IMR-90 (cell line): Measurements from ENCODE around the gene DCAKD. TPM values are rescaled to one million over a fixed set of nuclear protein-coding genes. Genes with fewer than 3 reads are reported as not detected.

ENCODE experiments used
- ATAC-seq: fragments of 200-7000 bp; cut with Tn5 transposase; 2 replicates; pipeline ENCODE4 v1.9.1; 2020; ENCODE audit warnings: low read depth, mild to moderate bottlenecking, moderate library complexity
- BruUV-seq: library from RNA; stranded (reverse); fragments of 400-500 nt; replicated peaks from 2 replicates; lab custom pipeline; 2021; lab: Mats Ljungman, UMichigan
- CTCF ChIA-PET: fragments of 300-600 bp; formaldehyde crosslinking; extraction: SDS; loops from one replicate; lab custom pipeline; 2021; ENCODE audit warnings: antibody characterized with exemption; lab: Yijun Ruan, JAX
- POLR2A ChIA-PET: fragments of 300-600 bp; sonication (Branson Sonifier 250); formaldehyde crosslinking; loops from one replicate; lab custom pipeline; 2022; ENCODE audit warnings: antibody characterized with exemption; ENCODE audit not compliant: unreplicated experiment; lab: Charles Lee
- DNase-seq: peaks from one replicate; pipeline ENCODE4 v3.0.0; 2013
- H2AFZ ChIP-seq: replicated peaks from 2 replicates; pipeline ENCODE3; 2013; ENCODE audit warnings: low read length, mild to moderate bottlenecking; ENCODE audit not compliant: poor library complexity
- H2AK5ac ChIP-seq: 2 replicates; pipeline ENCODE4 v1.6.1; 2013; ENCODE audit warnings: low read depth, low read length, inconsistent platforms
- H2AK9ac ChIP-seq: replicated peaks from 2 replicates; pipeline ENCODE3; 2013; ENCODE audit warnings: mild to moderate bottlenecking, low read depth, low read length, moderate library complexity; ENCODE audit not compliant: poor library complexity
- H2BK120ac ChIP-seq: 2 replicates; pipeline ENCODE4 v1.6.1; 2013; ENCODE audit warnings: low read depth, low read length, inconsistent platforms
- H2BK15ac ChIP-seq: 3 replicates; pipeline ENCODE4 v1.6.1; 2013; ENCODE audit warnings: low read depth, low read length, inconsistent platforms
- H2BK20ac ChIP-seq: 2 replicates; pipeline ENCODE4 v1.6.1; 2013; ENCODE audit warnings: low read depth, mild to moderate bottlenecking, inconsistent platforms, low read length, moderate library complexity
- H2BK5ac ChIP-seq: 2 replicates; pipeline ENCODE4 v1.6.1; 2013; ENCODE audit warnings: mild to moderate bottlenecking, low read depth, low read length, inconsistent platforms; ENCODE audit not compliant: poor library complexity, severe bottlenecking
- H3K14ac ChIP-seq: replicated peaks from 2 replicates; pipeline ENCODE4 v1.6.1; 2013; ENCODE audit warnings: low read depth, low read length, inconsistent platforms
- H3K18ac ChIP-seq: 2 replicates; pipeline ENCODE4 v1.6.1; 2013; ENCODE audit warnings: low read depth, low read length, control low read depth
- H3K23ac ChIP-seq: 2 replicates; pipeline ENCODE4 v1.6.1; 2013; ENCODE audit warnings: low read depth, low read length, inconsistent platforms
- H3K27ac ChIP-seq: 2 replicates; pipeline ENCODE4 v1.5.1; 2013; ENCODE audit warnings: mild to moderate bottlenecking, control low read depth, low read length; ENCODE audit not compliant: insufficient read depth
- H3K27me3 ChIP-seq: 2 replicates; pipeline ENCODE4 v1.6.1; 2013; ENCODE audit warnings: low read length; ENCODE audit not compliant: control insufficient read depth, insufficient read depth
- H3K36me3 ChIP-seq: 2 replicates; pipeline ENCODE4 v1.6.1; 2013; ENCODE audit warnings: low read length, mixed read lengths; ENCODE audit not compliant: control insufficient read depth, insufficient read depth
- H3K4ac ChIP-seq: 2 replicates; pipeline ENCODE4 v1.6.1; 2013; ENCODE audit warnings: low read depth, low read length, inconsistent platforms
- H3K4me1 ChIP-seq: 2 replicates; pipeline ENCODE4 v1.6.1; 2013; ENCODE audit warnings: low read length, mixed read lengths; ENCODE audit not compliant: control insufficient read depth, insufficient read depth
- H3K4me2 ChIP-seq: 2 replicates; pipeline ENCODE4 v1.6.1; 2013; ENCODE audit warnings: low read depth, mild to moderate bottlenecking, control low read depth, low read length, moderate library complexity
- H3K4me3 ChIP-seq: 2 replicates; pipeline ENCODE4 v1.5.1; 2013; ENCODE audit warnings: low read depth, mild to moderate bottlenecking, control low read depth, low read length, moderate library complexity; ENCODE audit not compliant: insufficient read depth
- H3K56ac ChIP-seq: 2 replicates; pipeline ENCODE4 v1.6.1; 2013; ENCODE audit warnings: low read length, inconsistent platforms; ENCODE audit not compliant: insufficient read depth; ENCODE audit errors: extremely low read depth
- H3K79me1 ChIP-seq, 2 experiments: 2 replicates each; pipeline ENCODE4 v1.6.1; 2013; ENCODE audit warnings: low read length in 2 of 2, inconsistent platforms in 1 of 2, low read depth in 1 of 2
- H3K9ac ChIP-seq: 2 replicates; pipeline ENCODE4 v1.6.1; 2013; ENCODE audit warnings: low read depth, low read length, control low read depth
- H3K9me1 ChIP-seq: 2 replicates; pipeline ENCODE4 v1.6.1; 2013; ENCODE audit warnings: low read length, inconsistent platforms; ENCODE audit not compliant: insufficient read depth
- H3K9me3 ChIP-seq: 2 replicates; pipeline ENCODE4 v1.6.1; 2013; ENCODE audit warnings: low read length; ENCODE audit not compliant: control insufficient read depth, insufficient read depth
- H4K20me1 ChIP-seq: 2 replicates; pipeline ENCODE4 v1.6.1; 2013; ENCODE audit warnings: low read length, inconsistent platforms; ENCODE audit not compliant: insufficient read depth
- H4K5ac ChIP-seq: 2 replicates; pipeline ENCODE4 v1.6.1; 2013; ENCODE audit warnings: mild to moderate bottlenecking, low read depth, low read length, control low read depth
- H4K8ac ChIP-seq, 2 experiments: 2 replicates each; pipeline ENCODE4 v1.6.1; 2013; ENCODE audit warnings: low read depth in 2 of 2, low read length in 2 of 2, control low read depth in 1 of 2, inconsistent platforms in 1 of 2
- H4K91ac ChIP-seq: 2 replicates; pipeline ENCODE4 v1.6.1; 2013; ENCODE audit warnings: low read depth, low read length, inconsistent platforms; ENCODE audit not compliant: insufficient read depth
- BHLHE40 ChIP-seq: fragments of 150-350 bp; IDR thresholded peaks from 2 replicates; pipeline ENCODE4 v1.6.1; 2016; ENCODE audit warnings: mild to moderate bottlenecking, low read depth, low read length
- CEBPB ChIP-seq: IDR thresholded peaks from 2 replicates; pipeline ENCODE4 v1.6.1; 2012; ENCODE audit warnings: low read depth, low read length, improper control_type of control experiment
- CHD1 ChIP-seq: IDR thresholded peaks from 2 replicates; pipeline ENCODE4 v1.6.1; 2012; ENCODE audit warnings: low read depth, low read length, improper control_type of control experiment
- FOS ChIP-seq: fragments of 150-350 bp; IDR thresholded peaks from 2 replicates; pipeline ENCODE4 v1.6.1; 2016; ENCODE audit warnings: low read depth, low read length
- MAFK ChIP-seq: IDR thresholded peaks from 2 replicates; pipeline ENCODE4 v1.6.1; 2012; ENCODE audit warnings: low read depth, low read length, improper control_type of control experiment
- MAZ ChIP-seq: IDR thresholded peaks from 2 replicates; pipeline ENCODE4 v1.6.1; 2012; ENCODE audit warnings: low read depth, mild to moderate bottlenecking, low read length, improper control_type of control experiment, moderate library complexity, borderline replicate concordance
- MXI1 ChIP-seq: IDR thresholded peaks from 2 replicates; pipeline ENCODE4 v1.6.1; 2012; ENCODE audit warnings: low read depth, mild to moderate bottlenecking, low read length, moderate library complexity, borderline replicate concordance
- NFE2L2 ChIP-seq: fragments of 150-350 bp; IDR thresholded peaks from 2 replicates; pipeline ENCODE4 v1.6.1; 2016; ENCODE audit warnings: low read depth, mild to moderate bottlenecking, low read length
- POLR2A ChIP-seq: IDR thresholded peaks from 2 replicates; pipeline ENCODE4 v1.6.1; 2012; ENCODE audit warnings: mild to moderate bottlenecking, low read depth, low read length
- RAD21 ChIP-seq: IDR thresholded peaks from 2 replicates; pipeline ENCODE4 v1.6.1; 2012; ENCODE audit warnings: low read length, improper control_type of control experiment
- RCOR1 ChIP-seq: IDR thresholded peaks from 2 replicates; pipeline ENCODE4 v1.6.1; 2012; ENCODE audit warnings: mild to moderate bottlenecking, low read length, improper control_type of control experiment; ENCODE audit not compliant: insufficient replicate concordance
- RFX5 ChIP-seq: IDR thresholded peaks from 2 replicates; pipeline ENCODE4 v1.8.0; 2012; ENCODE audit warnings: low read depth, mild to moderate bottlenecking, low read length, moderate library complexity
- SMC3 ChIP-seq: fragments of 150-350 bp; IDR thresholded peaks from 2 replicates; pipeline ENCODE4 v1.6.1; 2016; ENCODE audit warnings: low read depth, mild to moderate bottlenecking, antibody characterized with exemption, low read length, moderate library complexity
- WGBS, 2 experiments: methylation state at CpG; one replicate each; pipeline versions ENCODE4 v1.1.5 to v1.1.7; 2013; ENCODE audit warnings: missing lambda C conversion rate in 2 of 2; ENCODE audit not compliant: insufficient read length in 1 of 2; ENCODE audit errors: extremely low coverage in 2 of 2; 5-methylcytosine and 5-hydroxymethylcytosine counted together
- dilution Hi-C: fragments of 300-500 bp; cut with HindIII; formaldehyde crosslinking; loops from one replicate; pipeline ENCODE4 v1.14.3; 2018; ENCODE audit warnings: low sequenced_read_pairs; ENCODE audit not compliant: unreplicated experiment
- in situ Hi-C: fragments of 300-500 bp; cut with MboI; formaldehyde crosslinking; loops from 3 replicates; pipeline ENCODE4 v1.14.3; 2019; ENCODE audit warnings: low sequenced_read_pairs, inconsistent platforms, mixed read lengths
- intact Hi-C: fragments of 100-400 bp; cut with micrococcal nuclease; formaldehyde crosslinking; loops from 2 replicates; pipeline ENCODE4 v1.10.0; 2022
- polyA plus RNA-seq, 3 experiments: library from polyadenylated mRNA; depleted of rRNA; stranded (reverse); fragments of >200 nt; gene quantifications; 2 replicates each; pipeline ENCODE4 v1.2.3, GENCODE V29; 2012; ENCODE audit warnings: low replicate concordance in 1 of 3
- total RNA-seq: library from RNA; depleted of rRNA; stranded (reverse); fragments of >200 nt; gene quantifications from 2 replicates; pipeline ENCODE4 v1.2.3, GENCODE V29; 2012
- TF ChIP-seq, protein P1 (sequence below): fragments of 150-350 bp; IDR thresholded peaks from 2 replicates; pipeline ENCODE4 v1.6.1; 2016; ENCODE audit warnings: low read depth, mild to moderate bottlenecking, low read length, moderate library complexity, borderline replicate concordance
- TF ChIP-seq, protein P2 (sequence below): conservative IDR thresholded peaks from 2 replicates; pipeline ENCODE4 v1.5.1; 2012; ENCODE audit warnings: mild to moderate bottlenecking, low read depth, low read length, improper control_type of control experiment
- TF ChIP-seq, protein P3 (sequence below): fragments of 150-350 bp; IDR thresholded peaks from 2 replicates; pipeline ENCODE4 v1.6.1; 2017; ENCODE audit warnings: mild to moderate bottlenecking, antibody characterized with exemption, low read length, low read depth

Gene DCAKD
- total and polyA plus RNA-seq, 2 of the 4 experiments (the other 2 are of a cell fraction), result 31.3 to 47.9 TPM

DNA sequence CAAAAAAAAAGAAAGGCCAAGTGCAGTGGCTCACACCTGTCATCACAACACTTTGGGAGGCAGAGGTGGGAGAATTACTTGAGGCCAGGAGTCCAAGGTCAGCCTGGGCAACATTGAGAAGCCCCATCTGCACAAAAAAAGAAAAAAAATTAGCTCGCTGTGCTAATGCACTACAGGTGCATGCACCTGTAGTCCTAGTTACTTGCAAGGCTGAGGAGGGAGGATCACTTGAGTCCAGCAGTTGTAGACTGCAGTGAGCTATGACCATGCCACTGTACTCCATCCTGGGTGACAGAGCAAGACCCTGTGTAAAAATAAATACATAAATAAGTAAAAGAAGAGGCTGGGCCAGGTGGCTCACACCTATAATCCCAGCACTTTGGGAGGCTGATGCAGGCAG, 39.7 kb downstream of the DCAKD start:
- no peak overlapping the region for H2BK15ac ChIP-seq
- H3K79me1 ChIP-seq, result no peaks in the 10 kb centered on the region
- H3K23ac ChIP-seq, result no peak overlapping the region
- H2BK5ac ChIP-seq, result no peak overlapping the region
- no peaks in the 10 kb centered on the region for H3K36me3 ChIP-seq
- H3K4ac ChIP-seq, result no peak overlapping the region
- ATAC-seq (no peak), DNase-seq (no peak)
- no peak overlapping the region for H3K14ac ChIP-seq
- intact Hi-C loops (no loop called here), dilution Hi-C loops (no loop called here), in situ Hi-C loops (loop anchor here (5.0 kb wide), 1 partner anchor 99 kb away; no protein-coding TSS in a partner anchor)
- no peak overlapping the region for H3K4me3 ChIP-seq
- no peak overlapping the region for H2AK5ac ChIP-seq
- peaks cover 8% of the 10 kb centered on the region; the same call in 1 of the 2 replicates for H3K4me1 ChIP-seq
- H4K20me1 ChIP-seq, result no peaks in the 10 kb centered on the region
- BruUV-seq, result no TSS peak
- WGBS, 2 experiments, result no CpG with 5 or more reads among the region's 1 CpG
- no peak overlapping the region for H3K4me2 ChIP-seq
- no peaks in the 10 kb centered on the region for H3K9me3 ChIP-seq
- TF ChIP-seq CHD1 (no peak), BHLHE40 (no peak), CEBPB (no peak), SMC3 (no peak), MAZ (no peak), RFX5 (no peak), POLR2A (no peak), NFE2L2 (no peak), MXI1 (no peak), FOS (no peak), RCOR1 (no peak), RAD21 (no peak), MAFK (no peak)
- TF ChIP-seq, protein P1, sequence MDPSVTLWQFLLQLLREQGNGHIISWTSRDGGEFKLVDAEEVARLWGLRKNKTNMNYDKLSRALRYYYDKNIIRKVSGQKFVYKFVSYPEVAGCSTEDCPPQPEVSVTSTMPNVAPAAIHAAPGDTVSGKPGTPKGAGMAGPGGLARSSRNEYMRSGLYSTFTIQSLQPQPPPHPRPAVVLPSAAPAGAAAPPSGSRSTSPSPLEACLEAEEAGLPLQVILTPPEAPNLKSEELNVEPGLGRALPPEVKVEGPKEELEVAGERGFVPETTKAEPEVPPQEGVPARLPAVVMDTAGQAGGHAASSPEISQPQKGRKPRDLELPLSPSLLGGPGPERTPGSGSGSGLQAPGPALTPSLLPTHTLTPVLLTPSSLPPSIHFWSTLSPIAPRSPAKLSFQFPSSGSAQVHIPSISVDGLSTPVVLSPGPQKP, result no peak
- TF ChIP-seq, protein P2, sequence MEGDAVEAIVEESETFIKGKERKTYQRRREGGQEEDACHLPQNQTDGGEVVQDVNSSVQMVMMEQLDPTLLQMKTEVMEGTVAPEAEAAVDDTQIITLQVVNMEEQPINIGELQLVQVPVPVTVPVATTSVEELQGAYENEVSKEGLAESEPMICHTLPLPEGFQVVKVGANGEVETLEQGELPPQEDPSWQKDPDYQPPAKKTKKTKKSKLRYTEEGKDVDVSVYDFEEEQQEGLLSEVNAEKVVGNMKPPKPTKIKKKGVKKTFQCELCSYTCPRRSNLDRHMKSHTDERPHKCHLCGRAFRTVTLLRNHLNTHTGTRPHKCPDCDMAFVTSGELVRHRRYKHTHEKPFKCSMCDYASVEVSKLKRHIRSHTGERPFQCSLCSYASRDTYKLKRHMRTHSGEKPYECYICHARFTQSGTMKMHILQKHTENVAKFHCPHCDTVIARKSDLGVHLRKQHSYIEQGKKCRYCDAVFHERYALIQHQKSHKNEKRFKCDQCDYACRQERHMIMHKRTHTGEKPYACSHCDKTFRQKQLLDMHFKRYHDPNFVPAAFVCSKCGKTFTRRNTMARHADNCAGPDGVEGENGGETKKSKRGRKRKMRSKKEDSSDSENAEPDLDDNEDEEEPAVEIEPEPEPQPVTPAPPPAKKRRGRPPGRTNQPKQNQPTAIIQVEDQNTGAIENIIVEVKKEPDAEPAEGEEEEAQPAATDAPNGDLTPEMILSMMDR, result no peak
- TF ChIP-seq, protein P3, sequence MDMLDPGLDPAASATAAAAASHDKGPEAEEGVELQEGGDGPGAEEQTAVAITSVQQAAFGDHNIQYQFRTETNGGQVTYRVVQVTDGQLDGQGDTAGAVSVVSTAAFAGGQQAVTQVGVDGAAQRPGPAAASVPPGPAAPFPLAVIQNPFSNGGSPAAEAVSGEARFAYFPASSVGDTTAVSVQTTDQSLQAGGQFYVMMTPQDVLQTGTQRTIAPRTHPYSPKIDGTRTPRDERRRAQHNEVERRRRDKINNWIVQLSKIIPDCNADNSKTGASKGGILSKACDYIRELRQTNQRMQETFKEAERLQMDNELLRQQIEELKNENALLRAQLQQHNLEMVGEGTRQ, result no peak
- no peak overlapping the region for H3K9ac ChIP-seq
- H2AK9ac ChIP-seq, result no peak overlapping the region
- no peak overlapping the region for H2BK120ac ChIP-seq
- H3K18ac ChIP-seq, result no peak overlapping the region
- no peak overlapping the region for H2AFZ ChIP-seq
- no peak overlapping the region for H3K56ac ChIP-seq
- no peak overlapping the region for H4K91ac ChIP-seq
- H3K27me3 ChIP-seq, result peaks cover 7% of the 10 kb centered on the region; the same call in 1 of the 2 replicates
- no peak overlapping the region for H2BK20ac ChIP-seq
- ChIA-PET CTCF (no interaction called here), POLR2A (no interaction called here)
- no peak overlapping the region for H3K27ac ChIP-seq
- no peaks in the 10 kb centered on the region; the same call in 1 of the 2 replicates for H3K9me1 ChIP-seq
- no peak overlapping the region for H4K5ac ChIP-seq
- H4K8ac ChIP-seq, result no peak overlapping the region
